Right lobe of liver (tissue), 6 donors: Measurements from ENCODE around the gene EIF4EBP3. TPM values are rescaled to one million over a fixed set of nuclear protein-coding genes. Genes with fewer than 3 reads are reported as not detected.

Source experiments
- ATAC-seq, 4 donors: fragments of 200-7000 bp; cut with Tn5 transposase; one replicate each; pipeline ENCODE4 v1.9.1; 2020; ENCODE audit warnings: mild to moderate bottlenecking in 4 of 4, moderate library complexity in 4 of 4
- DNase-seq, 3 donors: peaks; one replicate each; pipeline ENCODE4 v3.0.0-alpha.2; 2020
- H3K27ac ChIP-seq, 3 donors: fragments of 200-600 bp; one replicate each; pipeline ENCODE4 v1.8.0; 2022
- H3K27me3 ChIP-seq, 2 donors: fragments of 200-600 bp; one replicate each; pipeline ENCODE4 v1.8.0; 2022
- H3K36me3 ChIP-seq, 4 donors: fragments of 200-600 bp; sonication (generic) in 1 of 4; one replicate each; pipeline versions ENCODE4 v1.5.1 to v1.8.0; 2017 to 2022; ENCODE audit warnings: control low read depth in 1 of 4
- H3K4me1 ChIP-seq, 4 donors: fragments of 200-600 bp; sonication (generic) in 1 of 4; one replicate each; pipeline versions ENCODE4 v1.5.1 to v1.8.0; 2017 to 2022; ENCODE audit warnings: control low read depth in 1 of 4
- H3K4me3 ChIP-seq, 3 donors: fragments of 200-600 bp; one replicate each; pipeline ENCODE4 v1.8.0; 2022
- H3K9me3 ChIP-seq, 4 donors: fragments of 200-600 bp; sonication (generic) in 1 of 4; one replicate each; pipeline versions ENCODE4 v1.5.1 to v1.8.0; 2017 to 2022; ENCODE audit warnings: control low read depth in 1 of 4
- POLR2A ChIP-seq: fragments of 450-650 bp; IDR thresholded peaks from one replicate; pipeline ENCODE4 v1.6.1; 2017; ENCODE audit warnings: antibody characterized with exemption, mild to moderate bottlenecking
- WGBS: methylation state at CpG from one replicate; pipeline ENCODE4 v1.1.6; 2018; ENCODE audit warnings: low coverage, low lambda C conversion rate; ENCODE audit not compliant: insufficient coverage; ENCODE audit errors: missing lambda C conversion rate; 5-methylcytosine and 5-hydroxymethylcytosine counted together
- intact Hi-C, 2 donors: fragments of 100-400 bp; cut with DNase I; formaldehyde crosslinking; loops; one replicate each; pipeline versions ENCODE4 v1.11.2 to v1.14.1; 2022
- total RNA-seq, 6 experiments: library from RNA; depleted of rRNA in 2 of 6; stranded (reverse); fragments of >200 nt in 2 of 6; fragmentation: NEBNext Ultra II Directional in 3 of 6; extraction: Animal tissue kit (Norgen Biotek cat#: 25700) in 3 of 6; gene quantifications; one replicate each; pipeline versions ENCODE4 v1.1.0 to v1.2.4, GENCODE V29; 2016 to 2023
- TF ChIP-seq, protein P1 (sequence below), 4 donors: fragments of 200-600 bp in 3 of 4; fragments of 450-650 bp in 1 of 4; IDR thresholded peaks; one replicate each; pipeline versions ENCODE4 v1.5.1 to v1.8.0; 2016 to 2022; ENCODE audit warnings: antibody characterized with exemption in 4 of 4, mild to moderate bottlenecking in 2 of 4
- donor health status: DM: no; HTN: yes; CAD: no.
- donor health status: DM: no; HTN: no; CAD: no.
- donor health status: DM: no; HTN: no; CAD: no.
- donor health status: DM: no; HTN: yes; CAD: no.
- donor health status: DM: no; HTN: yes; CAD: no.

EIF4EBP3 gene
- total RNA-seq, 6 experiments from 2014 or later, result 10.7 to 19.5 (median 13.6) TPM

GRCh38 chr5:140548300-140548688, 832 bp downstream of the EIF4EBP3 start:
- Histone ChIP-seq H3K27me3 (no peaks in the 10 kb centered on the region), H3K36me3 (peaks cover 0 to 29% (median 10%) of the 10 kb centered on the region in 4 donors), H3K9me3 (no peaks in the 10 kb centered on the region), H3K4me3 (peak overlapping the region; percentile 39 to 60 (median 50)), H3K4me1 (peaks cover 0 to 33% (median 17%) of the 10 kb centered on the region in 4 donors), H3K27ac (peak overlapping the region; percentile 91 to 99 (median 94))
- 0% methylated on average over 1 of the region's 5 CpGs for WGBS
- intact Hi-C loops, result no loop called here
- DNase-seq (no peak), ATAC-seq (peak in 1 of 4 donors; percentile 71)
- no peak for TF ChIP-seq POLR2A
- TF ChIP-seq, protein P1, sequence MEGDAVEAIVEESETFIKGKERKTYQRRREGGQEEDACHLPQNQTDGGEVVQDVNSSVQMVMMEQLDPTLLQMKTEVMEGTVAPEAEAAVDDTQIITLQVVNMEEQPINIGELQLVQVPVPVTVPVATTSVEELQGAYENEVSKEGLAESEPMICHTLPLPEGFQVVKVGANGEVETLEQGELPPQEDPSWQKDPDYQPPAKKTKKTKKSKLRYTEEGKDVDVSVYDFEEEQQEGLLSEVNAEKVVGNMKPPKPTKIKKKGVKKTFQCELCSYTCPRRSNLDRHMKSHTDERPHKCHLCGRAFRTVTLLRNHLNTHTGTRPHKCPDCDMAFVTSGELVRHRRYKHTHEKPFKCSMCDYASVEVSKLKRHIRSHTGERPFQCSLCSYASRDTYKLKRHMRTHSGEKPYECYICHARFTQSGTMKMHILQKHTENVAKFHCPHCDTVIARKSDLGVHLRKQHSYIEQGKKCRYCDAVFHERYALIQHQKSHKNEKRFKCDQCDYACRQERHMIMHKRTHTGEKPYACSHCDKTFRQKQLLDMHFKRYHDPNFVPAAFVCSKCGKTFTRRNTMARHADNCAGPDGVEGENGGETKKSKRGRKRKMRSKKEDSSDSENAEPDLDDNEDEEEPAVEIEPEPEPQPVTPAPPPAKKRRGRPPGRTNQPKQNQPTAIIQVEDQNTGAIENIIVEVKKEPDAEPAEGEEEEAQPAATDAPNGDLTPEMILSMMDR (IDR thresholded peaks at IDR 0.05), result no peak

DNA sequence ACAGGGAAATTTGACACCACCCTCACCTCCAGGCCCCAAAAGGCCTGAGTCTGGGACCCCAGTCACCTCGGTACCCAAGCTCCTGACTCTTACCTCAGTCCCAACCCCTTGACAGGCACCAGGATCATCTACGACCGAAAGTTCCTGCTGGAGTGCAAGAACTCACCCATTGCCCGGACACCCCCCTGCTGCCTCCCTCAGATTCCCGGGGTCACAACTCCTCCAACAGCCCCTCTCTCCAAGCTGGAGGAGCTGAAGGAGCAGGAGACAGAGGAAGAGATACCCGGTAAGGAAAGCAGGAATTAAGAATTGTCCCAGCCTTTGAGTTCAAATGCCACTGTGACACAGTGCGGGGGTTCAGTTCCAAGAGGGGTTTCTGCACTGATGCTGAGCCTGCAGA, 1.3 kb downstream of the EIF4EBP3 start:
- Histone ChIP-seq H3K9me3 (no peaks in the 10 kb centered on the region), H3K4me3 (no peak overlapping the region), H3K36me3 (peaks cover 0 to 25% (median 9%) of the 10 kb centered on the region in 4 donors), H3K27me3 (no peaks in the 10 kb centered on the region), H3K4me1 (peaks cover 0 to 33% (median 17%) of the 10 kb centered on the region in 4 donors), H3K27ac (peak overlapping the region; percentile 91 to 99 (median 94))
- TF ChIP-seq, protein P1 (IDR thresholded peaks at IDR 0.05), result no peak
- TF ChIP-seq POLR2A, result no peak
- DNase-seq (no peak), ATAC-seq (no peak)
- 77% methylated on average over 4 of the region's 7 CpGs for WGBS
- intact Hi-C loops, result no loop called here

GRCh38 chr5:140549237-140550144, 2.0 kb downstream of the EIF4EBP3 start:
- DNase-seq (peak in 1 of 3 donors; percentile 31), ATAC-seq (no peak)
- intact Hi-C loops, result no loop called here

DNA sequence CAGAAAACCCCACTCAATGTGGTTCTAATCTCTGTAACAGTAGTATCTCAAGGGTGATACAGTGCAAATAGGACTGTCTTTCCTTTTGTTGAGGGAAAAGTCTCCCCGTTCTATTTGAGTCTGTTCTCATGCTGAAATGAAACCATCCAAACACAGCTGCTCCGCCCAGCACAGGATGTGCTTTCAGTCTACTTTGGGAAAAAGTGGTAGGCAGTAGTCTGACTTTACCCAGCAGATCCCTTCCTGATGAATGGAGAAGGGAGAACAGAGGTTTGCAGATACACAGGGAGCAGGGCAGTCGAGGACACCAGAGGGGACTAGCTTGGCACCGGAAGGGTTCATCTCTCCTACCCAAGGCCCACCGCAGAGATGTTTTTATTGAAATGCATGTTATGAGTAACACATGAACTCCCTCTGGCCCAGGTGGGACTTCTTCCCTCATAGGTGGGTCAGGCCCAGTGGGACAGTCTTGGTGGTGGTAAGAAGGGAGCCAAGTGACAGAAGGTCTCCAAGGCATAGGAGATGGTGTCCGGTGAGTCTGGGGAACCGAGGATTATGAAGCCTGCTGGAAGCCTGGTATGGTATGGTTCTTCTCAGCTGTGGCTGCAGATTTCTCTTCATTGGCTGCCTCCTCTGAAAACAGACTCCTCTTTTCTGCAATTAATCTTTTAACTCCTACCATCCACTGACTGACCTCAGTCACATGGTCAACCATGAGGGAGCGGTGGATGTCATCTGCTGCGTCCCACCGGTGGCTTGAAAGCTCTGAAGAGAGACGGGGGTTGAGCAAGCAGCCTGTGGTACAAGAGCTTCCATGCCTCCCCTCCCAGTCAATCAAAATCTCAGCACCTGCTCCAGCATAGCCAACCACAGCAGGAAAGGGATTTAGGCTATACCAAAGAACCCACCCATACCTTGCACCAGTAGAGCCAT, 3.0 kb downstream of the EIF4EBP3 start:
- WGBS, result 64% methylated on average over 5 of the region's 11 CpGs

More at GRCh38 chr5:140549237-140550144, 2.0 kb downstream of the EIF4EBP3 start:
- H3K9me3 ChIP-seq, result no peaks in the 10 kb centered on the region
- peaks cover 0 to 25% (median 8%) of the 10 kb centered on the region in 4 donors for H3K36me3 ChIP-seq
- no peak for TF ChIP-seq POLR2A
- TF ChIP-seq, protein P1 (IDR thresholded peaks at IDR 0.05), result no peak
- no peaks in the 10 kb centered on the region for H3K27me3 ChIP-seq
- peaks cover 0 to 33% (median 19%) of the 10 kb centered on the region in 4 donors for H3K4me1 ChIP-seq
- peak overlapping the region; percentile 91 to 99 (median 94) for H3K27ac ChIP-seq
- no peak overlapping the region for H3K4me3 ChIP-seq
- WGBS, result 46% methylated on average over 2 of the region's 3 CpGs

More for the DNA sequence above, 3.0 kb downstream of the EIF4EBP3 start:
- no peaks in the 10 kb centered on the region for H3K9me3 ChIP-seq
- no peak overlapping the region for H3K4me3 ChIP-seq
- no peak for DNase-seq
- H3K27me3 ChIP-seq, result no peaks in the 10 kb centered on the region
- ATAC-seq, result no peak
- TF ChIP-seq POLR2A, result no peak
- TF ChIP-seq, protein P1 (IDR thresholded peaks at IDR 0.05), result no peak
- peak overlapping the region; percentile 91 to 99 (median 94) for H3K27ac ChIP-seq
- intact Hi-C loops, result no loop called here
- H3K36me3 ChIP-seq, result peaks cover 0 to 25% (median 8%) of the 10 kb centered on the region in 4 donors
- peaks cover 0 to 35% (median 21%) of the 10 kb centered on the region in 4 donors for H3K4me1 ChIP-seq
